ENCODE measurements around the gene TTLL11. TPM values are rescaled to one million over a fixed set of nuclear protein-coding genes. Genes with fewer than 3 reads are reported as not detected.
A peak's percentile ranks its signal among the peaks of the same experiment; 100 is the strongest.

TTLL11 gene
- polyA plus RNA-seq, 1 of the 3 experiments (the other 2 are of a cell fraction): 6.8 TPM

DNA sequence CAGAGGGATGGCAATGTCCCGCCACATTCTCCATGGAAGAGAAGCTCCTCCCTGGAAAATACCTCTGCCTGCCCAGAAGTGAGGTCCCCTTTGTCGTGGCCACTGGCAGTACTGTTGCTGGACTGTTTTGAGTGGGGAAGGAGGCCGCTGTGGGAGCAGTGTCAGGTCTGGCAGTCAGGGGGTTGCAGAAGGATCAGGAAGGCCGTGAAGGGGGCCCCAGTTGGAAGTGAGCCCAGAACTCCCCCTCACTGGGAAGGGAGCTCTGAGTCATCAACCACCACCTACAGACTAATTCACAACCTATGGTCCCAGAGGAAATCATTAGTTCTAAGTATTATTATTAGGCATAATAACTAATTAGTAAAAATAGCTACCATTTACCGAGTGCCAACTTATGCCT lies 200.4 kb downstream of the TTLL11 start:
- Histone ChIP-seq H3F3A (replicated peaks; ENCODE audit: insufficient read depth) (peaks cover 26% of the 10 kb centered on the region), H3K9me3 (no peaks in the 10 kb centered on the region), H3K4me3 (ENCODE audit: low read depth in 2 of 2, low read length in 1 of 2) (no peak overlapping the region), H3K27ac (ENCODE audit: low read depth in 2 of 2, low read length in 1 of 2) (peak overlapping the region in 1 of 2 experiments; percentile 28; a peak in 1 of 4 replicates), H2AFZ (ENCODE audit: low read depth) (no peak overlapping the region), H4K20me1 (ENCODE audit: insufficient read depth) (no peaks in the 10 kb centered on the region), H3K9me2 (no peaks in the 10 kb centered on the region), H3K79me2 (ENCODE audit: insufficient read depth) (no peaks in the 10 kb centered on the region; the same call in 1 of the 2 replicates), H3K36me3 (replicated peaks in 1 of 2; ENCODE audit: control insufficient read depth in 1 of 2, insufficient read depth in 2 of 2, low read length in 1 of 2) (no peaks in the 10 kb centered on the region), H3K27me3 (ENCODE audit: insufficient read depth) (no peaks in the 10 kb centered on the region), H3K4me1 (ENCODE audit: control insufficient read depth in 1 of 2, insufficient read depth in 2 of 2, low read depth in 1 of 2, low read length in 1 of 2) (peaks cover 11 to 25% of the 10 kb centered on the region in 2 experiments; a peak in 3 of 4 replicates), H3K9ac (no peak overlapping the region), H3K4me2 (no peak overlapping the region)
- peak; percentile 25; the same call in 1 of the 2 replicates for TF ChIP-seq NFIC (IDR thresholded peaks at IDR 0.05; ENCODE audit: borderline replicate concordance)
- TF ChIP-seq, protein P1, sequence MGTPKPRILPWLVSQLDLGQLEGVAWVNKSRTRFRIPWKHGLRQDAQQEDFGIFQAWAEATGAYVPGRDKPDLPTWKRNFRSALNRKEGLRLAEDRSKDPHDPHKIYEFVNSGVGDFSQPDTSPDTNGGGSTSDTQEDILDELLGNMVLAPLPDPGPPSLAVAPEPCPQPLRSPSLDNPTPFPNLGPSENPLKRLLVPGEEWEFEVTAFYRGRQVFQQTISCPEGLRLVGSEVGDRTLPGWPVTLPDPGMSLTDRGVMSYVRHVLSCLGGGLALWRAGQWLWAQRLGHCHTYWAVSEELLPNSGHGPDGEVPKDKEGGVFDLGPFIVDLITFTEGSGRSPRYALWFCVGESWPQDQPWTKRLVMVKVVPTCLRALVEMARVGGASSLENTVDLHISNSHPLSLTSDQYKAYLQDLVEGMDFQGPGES (IDR thresholded peaks at IDR 0.05; ENCODE audit: low read depth, low read length): no peak
- CTCF ChIA-PET: interaction anchor here (0.9 kb wide), 1 partner anchor 63 kb away, joined by 3 read pairs; no protein-coding TSS in a partner anchor
- DNase-seq: no peak
- POLR2A ChIA-PET: no interaction called here
- 76% methylated on average over 4 of the region's 5 CpGs for WGBS (ENCODE audit: low lambda C conversion rate)

DNA sequence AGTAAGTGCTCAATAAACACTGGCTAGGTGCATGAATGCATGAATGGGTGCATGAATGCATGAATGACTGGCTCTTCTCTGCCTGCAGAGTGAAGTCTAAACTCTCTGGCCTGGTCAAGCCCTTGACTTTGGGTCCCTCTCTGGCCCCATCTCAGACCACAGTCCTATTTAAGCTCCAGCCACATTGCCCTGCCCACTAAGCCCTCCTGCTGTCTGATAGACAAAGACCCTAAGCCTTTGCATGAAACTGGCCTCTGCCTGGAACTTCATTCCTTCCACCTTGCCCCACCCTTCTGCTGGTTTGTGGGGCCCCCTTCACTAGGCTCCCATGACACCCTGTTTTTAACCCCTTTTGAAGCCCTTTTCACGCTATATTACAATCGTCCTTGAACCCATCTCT lies 202.4 kb downstream of the TTLL11 start:
- Histone ChIP-seq H3K4me3 (ENCODE audit: low read depth in 2 of 2, low read length in 1 of 2) (no peak overlapping the region), H3K79me2 (ENCODE audit: insufficient read depth) (no peaks in the 10 kb centered on the region; the same call in 1 of the 2 replicates), H4K20me1 (ENCODE audit: insufficient read depth) (no peaks in the 10 kb centered on the region), H3K9me3 (no peaks in the 10 kb centered on the region), H3K36me3 (replicated peaks in 1 of 2; ENCODE audit: control insufficient read depth in 1 of 2, insufficient read depth in 2 of 2, low read length in 1 of 2) (no peaks in the 10 kb centered on the region), H3F3A (replicated peaks; ENCODE audit: insufficient read depth) (peaks cover 21% of the 10 kb centered on the region), H3K4me1 (ENCODE audit: control insufficient read depth in 1 of 2, insufficient read depth in 2 of 2, low read depth in 1 of 2, low read length in 1 of 2) (peaks cover 17 to 36% of the 10 kb centered on the region in 2 experiments; a peak in 3 of 4 replicates), H3K9ac (no peak overlapping the region), H3K27ac (ENCODE audit: low read depth in 2 of 2, low read length in 1 of 2) (peak overlapping the region in 1 of 2 experiments; percentile 100; a peak in 1 of 4 replicates), H3K4me2 (0 out of 2 replicates have a peak overlapping the region, but pooled peaks have one; percentile 9), H2AFZ (ENCODE audit: low read depth) (no peak overlapping the region), H3K27me3 (ENCODE audit: insufficient read depth) (no peaks in the 10 kb centered on the region), H3K9me2 (no peaks in the 10 kb centered on the region)
- WGBS (ENCODE audit: low lambda C conversion rate): 72% methylated on average over 2 of the region's 2 CpGs
- no peak for DNase-seq
- TF ChIP-seq FOXM1 (IDR thresholded peaks at IDR 0.05; ENCODE audit: low read depth): no peak
- TF ChIP-seq EZH2phosphoT487 (IDR thresholded peaks at IDR 0.05; ENCODE audit: borderline replicate concordance, low read depth): no peak
- no peak for TF ChIP-seq GABPA (IDR thresholded peaks at IDR 0.05; ENCODE audit: low read depth)
- no peak for TF ChIP-seq MEF2A (IDR thresholded peaks at IDR 0.05; ENCODE audit: borderline replicate concordance, low read depth)
- ChIA-PET CTCF (no interaction called here), POLR2A (no interaction called here)

DNA sequence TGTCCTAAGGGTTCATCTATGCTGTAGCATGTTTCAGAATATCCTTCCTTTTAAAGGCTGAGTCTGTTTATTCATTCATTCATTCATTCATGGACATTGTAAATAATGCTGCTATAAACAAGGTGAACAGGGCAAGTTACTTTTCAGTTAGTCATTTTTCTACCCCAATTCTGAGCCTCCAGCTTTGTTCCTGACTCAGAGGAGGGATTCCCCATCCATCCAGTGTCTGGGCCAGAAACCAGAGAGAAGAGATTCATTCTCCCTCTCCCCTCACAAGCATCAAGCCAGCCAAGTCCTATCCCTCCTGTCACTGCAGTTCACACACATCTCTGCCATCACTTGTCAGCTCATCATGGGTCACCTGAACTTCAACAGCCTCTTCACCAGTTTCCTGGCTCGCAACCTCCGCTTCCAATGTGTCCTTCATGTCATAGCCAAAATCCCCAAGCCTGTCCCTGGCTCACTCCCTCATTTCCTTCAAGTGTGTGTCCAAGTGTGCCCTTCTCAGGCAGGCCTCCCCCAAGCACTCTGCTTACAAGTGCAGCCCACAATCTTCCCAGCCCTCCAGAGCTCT lies 203.0 kb downstream of the TTLL11 start:
- POLR2A ChIA-PET: no interaction called here
- CTCF ChIA-PET: no interaction called here
- Histone ChIP-seq H3F3A (replicated peaks; ENCODE audit: insufficient read depth) (peaks cover 21% of the 10 kb centered on the region), H3K36me3 (replicated peaks in 1 of 2; ENCODE audit: control insufficient read depth in 1 of 2, insufficient read depth in 2 of 2, low read length in 1 of 2) (no peaks in the 10 kb centered on the region), H3K4me1 (ENCODE audit: control insufficient read depth in 1 of 2, insufficient read depth in 2 of 2, low read depth in 1 of 2, low read length in 1 of 2) (peaks cover 17 to 36% of the 10 kb centered on the region in 2 experiments; a peak in 3 of 4 replicates), H3K27ac (ENCODE audit: low read depth in 2 of 2, low read length in 1 of 2) (peak overlapping the region in 1 of 2 experiments; percentile 100; a peak in 2 of 4 replicates), H3K27me3 (ENCODE audit: insufficient read depth) (no peaks in the 10 kb centered on the region), H3K4me3 (ENCODE audit: low read depth in 2 of 2, low read length in 1 of 2) (no peak overlapping the region), H3K79me2 (ENCODE audit: insufficient read depth) (no peaks in the 10 kb centered on the region; the same call in 1 of the 2 replicates), H4K20me1 (ENCODE audit: insufficient read depth) (no peaks in the 10 kb centered on the region), H3K9me3 (no peaks in the 10 kb centered on the region), H3K9ac (no peak overlapping the region), H2AFZ (ENCODE audit: low read depth) (no peak overlapping the region), H3K4me2 (0 out of 2 replicates have a peak overlapping the region, but pooled peaks have one; percentile 9), H3K9me2 (no peaks in the 10 kb centered on the region)
- 94% methylated on average over 2 of the region's 2 CpGs for WGBS (ENCODE audit: low lambda C conversion rate)
- no peak for DNase-seq
- TF ChIP-seq NFIC (IDR thresholded peaks at IDR 0.05; ENCODE audit: borderline replicate concordance) (peak; percentile 31; the same call in 1 of the 2 replicates), TCF12 (IDR thresholded peaks at IDR 0.05) (0 out of 2 replicates have a peak, but pooled peaks have one; percentile 10), SIN3A (IDR thresholded peaks at IDR 0.05; ENCODE audit: borderline replicate concordance, low read depth, low read length) (peak; percentile 17; the same call in 1 of the 2 replicates)
- TF ChIP-seq, protein P2, sequence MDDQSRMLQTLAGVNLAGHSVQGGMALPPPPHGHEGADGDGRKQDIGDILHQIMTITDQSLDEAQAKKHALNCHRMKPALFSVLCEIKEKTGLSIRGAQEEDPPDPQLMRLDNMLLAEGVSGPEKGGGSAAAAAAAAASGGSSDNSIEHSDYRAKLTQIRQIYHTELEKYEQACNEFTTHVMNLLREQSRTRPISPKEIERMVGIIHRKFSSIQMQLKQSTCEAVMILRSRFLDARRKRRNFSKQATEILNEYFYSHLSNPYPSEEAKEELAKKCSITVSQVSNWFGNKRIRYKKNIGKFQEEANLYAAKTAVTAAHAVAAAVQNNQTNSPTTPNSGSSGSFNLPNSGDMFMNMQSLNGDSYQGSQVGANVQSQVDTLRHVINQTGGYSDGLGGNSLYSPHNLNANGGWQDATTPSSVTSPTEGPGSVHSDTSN (IDR thresholded peaks at IDR 0.05): peak; percentile 22; the same call in 1 of the 2 replicates
- TF ChIP-seq, protein P3, sequence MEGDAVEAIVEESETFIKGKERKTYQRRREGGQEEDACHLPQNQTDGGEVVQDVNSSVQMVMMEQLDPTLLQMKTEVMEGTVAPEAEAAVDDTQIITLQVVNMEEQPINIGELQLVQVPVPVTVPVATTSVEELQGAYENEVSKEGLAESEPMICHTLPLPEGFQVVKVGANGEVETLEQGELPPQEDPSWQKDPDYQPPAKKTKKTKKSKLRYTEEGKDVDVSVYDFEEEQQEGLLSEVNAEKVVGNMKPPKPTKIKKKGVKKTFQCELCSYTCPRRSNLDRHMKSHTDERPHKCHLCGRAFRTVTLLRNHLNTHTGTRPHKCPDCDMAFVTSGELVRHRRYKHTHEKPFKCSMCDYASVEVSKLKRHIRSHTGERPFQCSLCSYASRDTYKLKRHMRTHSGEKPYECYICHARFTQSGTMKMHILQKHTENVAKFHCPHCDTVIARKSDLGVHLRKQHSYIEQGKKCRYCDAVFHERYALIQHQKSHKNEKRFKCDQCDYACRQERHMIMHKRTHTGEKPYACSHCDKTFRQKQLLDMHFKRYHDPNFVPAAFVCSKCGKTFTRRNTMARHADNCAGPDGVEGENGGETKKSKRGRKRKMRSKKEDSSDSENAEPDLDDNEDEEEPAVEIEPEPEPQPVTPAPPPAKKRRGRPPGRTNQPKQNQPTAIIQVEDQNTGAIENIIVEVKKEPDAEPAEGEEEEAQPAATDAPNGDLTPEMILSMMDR (IDR thresholded peaks at IDR 0.05): no peak

Measured in SK-N-SH (cell line).